ENCODE data around the gene ATP1A1. TPM values are rescaled to one million over a fixed set of nuclear protein-coding genes. Genes with fewer than 3 reads are reported as not detected.

Gene ATP1A1
- total RNA-seq, 2 experiments from 2014 or later, result 203 to 204 TPM

DNA sequence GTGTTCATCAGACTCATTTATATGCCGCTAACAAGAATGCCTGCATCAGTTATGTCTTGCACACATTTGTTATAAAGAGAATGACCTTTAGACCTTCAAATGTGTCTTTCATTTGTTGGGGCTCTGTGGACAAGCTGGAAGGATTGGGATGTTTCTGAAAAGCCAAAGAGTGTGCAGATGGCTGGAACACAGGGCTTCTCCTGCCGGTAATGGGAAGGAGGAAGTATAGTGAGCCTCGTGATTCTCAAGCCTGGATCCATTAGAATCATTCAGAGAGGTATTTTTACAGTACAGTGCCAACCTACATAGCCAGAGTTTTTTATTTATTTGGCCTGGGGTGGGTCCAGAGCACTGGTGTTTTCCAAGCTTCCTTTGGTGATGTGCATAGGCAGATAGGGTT lies 40.6 kb upstream of the ATP1A1 start:
- H3K27ac Mint-ChIP-seq, result no peak overlapping the region
- H3K27me3 Mint-ChIP-seq (ENCODE audit: low read depth), result peaks cover 2% of the 10 kb centered on the region
- no peak overlapping the region for H3K4me3 Mint-ChIP-seq
- peaks cover 16% of the 10 kb centered on the region for H3K4me1 Mint-ChIP-seq (ENCODE audit: low read depth)
- ATAC-seq, result no peak
- CTCF ChIA-PET, result interaction anchor here (1.1 kb wide), 1 partner anchor 203 kb away, joined by 3 read pairs; no protein-coding TSS in a partner anchor
- DNase-seq, result no peak
- H3K36me3 Mint-ChIP-seq (ENCODE audit: low read depth), result no peaks in the 10 kb centered on the region
- POLR2A ChIA-PET, result no interaction called here
- H3K9me3 Mint-ChIP-seq (ENCODE audit: insufficient read depth), result no peaks in the 10 kb centered on the region

DNA sequence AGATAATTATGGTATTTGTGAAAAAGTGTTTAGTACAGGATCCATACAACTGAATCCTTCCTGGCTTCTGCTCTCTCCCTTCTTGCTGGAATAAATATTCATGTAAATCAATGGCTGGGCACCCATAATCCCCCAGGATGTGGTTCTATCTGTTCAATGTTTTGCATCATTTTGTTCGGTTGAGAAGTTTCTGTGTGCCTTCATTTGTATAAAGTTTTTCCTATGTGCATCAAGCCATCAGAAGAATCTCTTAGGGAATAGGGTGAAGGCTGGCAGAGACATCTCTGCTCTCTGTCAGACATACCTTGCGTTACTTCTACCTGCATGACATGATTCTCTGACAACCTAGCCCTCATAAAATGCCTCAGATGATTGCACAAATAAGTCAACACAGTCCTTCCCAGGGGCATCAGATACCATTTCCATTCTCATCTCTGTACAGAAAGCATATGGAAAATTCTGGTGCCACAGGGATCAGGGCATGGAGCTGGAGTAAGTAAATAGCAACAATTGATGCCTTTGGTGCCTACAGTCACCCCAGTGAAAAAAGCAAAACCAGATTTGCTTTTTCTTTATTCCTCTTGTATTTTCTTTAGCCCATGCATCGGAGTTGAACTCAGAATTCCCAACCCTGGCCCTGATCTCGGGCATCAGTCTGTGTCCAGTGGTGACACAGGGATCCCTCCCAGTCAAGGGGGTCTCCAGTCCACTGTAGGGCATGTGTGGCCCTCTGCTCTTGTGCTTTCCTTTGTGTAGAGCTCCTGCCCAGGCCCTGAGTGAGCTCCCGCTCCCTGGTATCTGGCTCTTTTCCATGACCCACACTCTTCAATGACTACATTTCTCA lies 39.7 kb upstream of the ATP1A1 start:
- ChIA-PET POLR2A (no interaction called here), CTCF (no interaction called here)
- H3K36me3 Mint-ChIP-seq (ENCODE audit: low read depth), result no peaks in the 10 kb centered on the region
- H3K9me3 Mint-ChIP-seq (ENCODE audit: insufficient read depth), result no peaks in the 10 kb centered on the region
- peaks cover 2% of the 10 kb centered on the region for H3K27me3 Mint-ChIP-seq (ENCODE audit: low read depth)
- H3K27ac Mint-ChIP-seq, result no peak overlapping the region
- no peak overlapping the region for H3K4me3 Mint-ChIP-seq
- ATAC-seq, result no peak
- DNase-seq, result no peak
- H3K4me1 Mint-ChIP-seq (ENCODE audit: low read depth), result peaks cover 13% of the 10 kb centered on the region

DNA sequence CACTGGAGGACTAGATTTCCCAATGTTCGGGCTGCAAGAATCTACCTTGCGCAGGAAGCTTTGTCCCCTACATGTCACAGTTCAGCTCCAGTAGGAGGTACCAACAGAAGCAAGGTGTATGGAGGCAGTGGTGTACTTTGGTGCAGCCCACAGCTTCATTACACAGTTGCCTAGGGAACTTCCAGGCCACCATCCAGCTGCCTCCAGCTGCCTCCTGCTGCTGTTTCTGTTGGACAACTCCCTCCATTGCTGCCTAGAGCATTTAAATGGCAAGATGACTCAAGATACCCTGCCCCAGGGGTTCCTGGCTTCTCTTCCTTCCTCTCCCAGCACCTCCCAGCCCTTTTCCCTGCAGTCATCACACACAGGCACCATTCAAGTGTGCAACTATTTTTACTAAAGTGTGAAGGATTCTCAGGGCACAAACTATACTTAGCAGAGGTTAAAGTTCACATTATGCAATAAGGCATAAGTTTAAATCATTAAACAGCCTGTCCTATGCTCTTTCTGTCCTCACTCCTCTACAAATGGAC lies 39.0 kb upstream of the ATP1A1 start:
- Mint-ChIP-seq H3K27me3 (ENCODE audit: low read depth) (peaks cover 2% of the 10 kb centered on the region), H3K27ac (no peak overlapping the region), H3K36me3 (ENCODE audit: low read depth) (no peaks in the 10 kb centered on the region), H3K4me3 (no peak overlapping the region), H3K4me1 (ENCODE audit: low read depth) (peaks cover 10% of the 10 kb centered on the region), H3K9me3 (ENCODE audit: insufficient read depth) (no peaks in the 10 kb centered on the region)
- CTCF ChIA-PET, result no interaction called here
- ATAC-seq (no peak), DNase-seq (no peak)
- POLR2A ChIA-PET, result no interaction called here

DNA sequence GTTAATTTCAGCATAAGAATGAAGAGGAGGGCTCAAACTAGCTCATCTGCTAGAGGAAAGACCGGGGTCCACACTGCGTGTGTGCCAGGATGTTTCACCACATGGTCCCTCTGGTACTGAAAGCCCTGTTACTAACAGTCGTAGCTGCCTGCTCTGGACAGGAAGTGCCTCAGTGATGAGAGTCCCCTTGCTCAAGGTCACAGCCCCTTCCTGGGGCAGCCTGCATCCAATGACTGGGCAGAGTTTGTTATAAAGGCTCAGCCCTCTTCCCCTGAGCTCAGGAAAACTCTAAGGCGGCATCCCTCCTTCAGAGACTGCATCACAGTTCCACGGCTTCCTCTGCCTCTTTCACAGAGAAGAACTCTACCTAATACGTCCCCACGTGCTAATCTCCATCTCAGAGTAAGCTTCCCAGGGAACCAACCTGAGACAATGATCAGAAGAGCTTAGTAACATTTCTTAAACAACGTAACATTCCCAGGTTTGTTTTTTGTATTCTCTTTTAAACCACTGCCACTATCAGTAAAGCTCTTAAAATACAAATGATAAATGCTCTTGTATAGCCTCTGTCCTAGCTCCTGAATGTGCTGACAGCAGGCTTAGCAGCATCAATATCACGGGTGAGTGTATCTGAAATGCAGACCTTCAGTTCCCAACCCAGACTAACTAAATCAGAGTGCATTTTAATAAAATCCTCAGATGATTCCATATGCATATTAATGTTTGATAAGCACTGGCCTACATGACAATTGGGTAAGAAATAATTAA lies 38.0 kb upstream of the ATP1A1 start:
- peaks cover 10% of the 10 kb centered on the region for H3K4me1 Mint-ChIP-seq (ENCODE audit: low read depth)
- no peak overlapping the region for H3K4me3 Mint-ChIP-seq
- POLR2A ChIA-PET, result interaction anchor here (0.8 to 1.1 kb wide), 3 partner anchors 11 to 725 kb away, joined by 3 to 4 read pairs (median 4); partner anchors contain the start of gene TTF2
- H3K9me3 Mint-ChIP-seq (ENCODE audit: insufficient read depth), result no peaks in the 10 kb centered on the region
- no peak for ATAC-seq
- H3K27me3 Mint-ChIP-seq (ENCODE audit: low read depth), result peaks cover 2% of the 10 kb centered on the region
- no peaks in the 10 kb centered on the region for H3K36me3 Mint-ChIP-seq (ENCODE audit: low read depth)
- H3K27ac Mint-ChIP-seq, result no peak overlapping the region
- CTCF ChIA-PET, result interaction anchor here (0.8 to 0.9 kb wide), 3 partner anchors 9 to 151 kb away, joined by 3 read pairs; no protein-coding TSS in a partner anchor
- no peak for DNase-seq

DNA sequence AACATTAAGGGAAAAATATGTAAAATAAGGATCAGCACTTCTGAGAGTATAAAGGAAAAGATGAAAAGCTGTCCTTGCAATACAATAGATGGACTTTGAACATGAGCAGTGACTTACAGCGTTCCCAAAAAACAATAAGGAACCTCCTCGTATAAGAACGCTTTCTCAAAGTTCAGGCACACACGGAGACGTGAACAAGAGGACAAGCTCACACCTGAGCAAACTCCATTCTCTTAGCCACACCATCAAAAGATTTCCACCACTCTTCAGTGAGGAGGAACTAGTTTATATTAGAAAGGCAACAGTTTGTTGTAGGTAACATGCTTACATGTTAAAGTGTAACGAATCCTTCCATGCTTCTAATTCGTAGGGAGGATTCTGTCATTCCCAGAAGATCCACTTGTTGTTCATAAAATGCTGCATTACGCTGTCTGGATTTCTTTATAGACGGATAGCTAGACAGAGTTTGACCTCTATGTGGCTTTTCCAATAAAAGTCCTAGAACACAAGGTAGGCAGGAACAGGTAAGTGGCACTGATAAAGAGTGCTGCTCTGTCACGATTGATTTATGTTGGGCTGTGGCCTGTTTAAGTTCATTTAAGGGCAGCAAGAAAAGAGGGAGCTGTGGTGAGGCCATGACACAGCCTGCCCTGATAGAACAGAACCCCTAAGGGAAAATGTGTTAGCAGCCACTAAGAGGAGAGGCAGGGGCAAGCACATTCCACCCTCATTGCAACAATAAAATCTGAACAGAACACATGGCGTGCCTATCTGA lies 37.0 kb upstream of the ATP1A1 start:
- no peaks in the 10 kb centered on the region for H3K36me3 Mint-ChIP-seq (ENCODE audit: low read depth)
- H3K27ac Mint-ChIP-seq, result no peak overlapping the region
- ChIA-PET POLR2A (interaction anchor here (0.9 to 1.1 kb wide), 2 partner anchors 11 to 724 kb away, joined by 4 read pairs; partner anchors contain the start of gene TTF2), CTCF (no interaction called here)
- H3K4me1 Mint-ChIP-seq (ENCODE audit: low read depth), result peaks cover 10% of the 10 kb centered on the region
- peaks cover 2% of the 10 kb centered on the region for H3K27me3 Mint-ChIP-seq (ENCODE audit: low read depth)
- H3K4me3 Mint-ChIP-seq, result no peak overlapping the region
- no peaks in the 10 kb centered on the region for H3K9me3 Mint-ChIP-seq (ENCODE audit: insufficient read depth)
- ATAC-seq (no peak), DNase-seq (no peak)

DNA sequence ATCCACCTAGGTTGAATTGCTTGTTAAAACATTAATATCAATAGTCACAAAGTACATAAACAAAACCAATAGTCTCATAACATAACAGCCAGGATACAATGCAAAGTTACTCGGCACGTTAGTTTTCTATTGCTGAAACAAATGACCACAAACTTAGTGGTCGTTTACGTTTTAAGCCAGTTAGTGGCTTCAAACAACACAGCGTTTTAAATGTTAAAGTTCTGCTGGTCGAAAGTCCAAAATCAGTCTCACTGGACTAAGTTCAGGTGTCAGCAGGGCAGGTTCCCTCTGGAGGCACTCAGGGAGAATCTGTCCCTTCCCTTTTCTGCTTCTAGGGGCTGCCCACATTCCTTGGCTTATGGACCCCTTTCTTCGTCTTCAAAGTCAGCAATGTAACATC lies 35.6 kb upstream of the ATP1A1 start:
- ATAC-seq, result no peak

DNA sequence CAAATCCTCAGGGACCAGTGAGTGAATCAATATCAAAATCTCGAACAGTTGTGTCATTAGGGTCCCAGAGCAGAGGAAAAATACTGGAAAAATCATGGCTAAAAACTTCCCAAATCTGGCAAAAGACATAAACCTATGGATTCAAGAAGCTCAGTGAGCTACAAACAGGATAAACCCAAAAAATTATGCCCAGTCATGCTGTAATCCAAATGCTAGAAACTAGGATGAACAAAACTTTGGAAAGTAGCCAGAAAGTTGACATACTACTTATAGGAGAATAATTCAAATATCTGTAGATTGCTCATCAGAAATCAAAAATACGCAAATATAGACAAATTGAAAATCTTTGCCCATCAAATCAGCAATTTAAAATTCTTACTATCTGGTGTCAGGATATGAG lies 34.6 kb upstream of the ATP1A1 start:
- CTCF ChIA-PET, result no interaction called here
- no peaks in the 10 kb centered on the region for H3K36me3 Mint-ChIP-seq (ENCODE audit: low read depth)
- ATAC-seq, result no peak

More for the DNA sequence above, 35.6 kb upstream of the ATP1A1 start:
- H3K36me3 Mint-ChIP-seq (ENCODE audit: low read depth), result no peaks in the 10 kb centered on the region
- no peaks in the 10 kb centered on the region for H3K9me3 Mint-ChIP-seq (ENCODE audit: insufficient read depth)
- H3K4me3 Mint-ChIP-seq, result no peak overlapping the region
- ChIA-PET POLR2A (no interaction called here), CTCF (no interaction called here)
- H3K27me3 Mint-ChIP-seq (ENCODE audit: low read depth), result peaks cover 2% of the 10 kb centered on the region
- no peak for DNase-seq
- H3K4me1 Mint-ChIP-seq (ENCODE audit: low read depth), result peaks cover 10% of the 10 kb centered on the region
- no peak overlapping the region for H3K27ac Mint-ChIP-seq

DNA sequence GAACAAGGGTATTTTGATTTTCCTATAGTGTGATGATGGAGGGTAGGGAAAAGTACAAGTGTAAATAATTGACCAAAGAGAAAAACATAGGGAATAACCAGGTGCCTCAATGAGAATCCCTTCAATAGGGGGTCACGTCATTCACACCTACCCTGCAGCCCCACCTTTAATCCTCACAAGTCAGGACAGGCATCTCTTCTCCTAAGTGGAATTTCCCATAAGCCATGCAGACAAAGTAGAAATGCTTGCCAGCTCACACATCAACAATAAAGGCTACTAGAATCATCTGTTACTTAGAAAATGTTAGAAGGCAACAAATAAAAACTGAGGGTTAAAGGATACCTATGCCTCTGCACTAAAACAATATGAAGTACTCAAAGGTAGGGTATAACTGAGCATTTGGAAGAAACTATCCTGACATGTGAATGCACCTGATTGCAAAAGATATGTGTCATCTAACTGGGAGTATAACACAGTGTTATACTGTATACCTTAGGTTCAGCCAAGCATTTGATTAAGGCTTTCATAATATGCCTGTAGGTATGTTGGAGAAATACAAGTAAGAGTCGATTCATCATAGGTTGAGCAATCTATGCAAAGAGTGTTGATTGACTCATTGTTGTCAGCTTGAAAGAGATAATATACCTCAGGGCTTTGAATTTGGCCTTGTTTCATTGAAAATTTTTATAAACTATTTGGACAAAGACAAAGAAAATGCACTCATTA lies 32.4 kb upstream of the ATP1A1 start:
- ChIA-PET CTCF (interaction anchor here (1.0 kb wide), 1 partner anchor 158 kb away, joined by 4 read pairs; no protein-coding TSS in a partner anchor), POLR2A (no interaction called here)
- no peaks in the 10 kb centered on the region for H3K9me3 Mint-ChIP-seq (ENCODE audit: insufficient read depth)
- H3K27me3 Mint-ChIP-seq (ENCODE audit: low read depth), result peaks cover 2% of the 10 kb centered on the region
- no peaks in the 10 kb centered on the region for H3K4me1 Mint-ChIP-seq (ENCODE audit: low read depth)
- no peaks in the 10 kb centered on the region for H3K36me3 Mint-ChIP-seq (ENCODE audit: low read depth)
- ATAC-seq (no peak), DNase-seq (no peak)
- no peak overlapping the region for H3K27ac Mint-ChIP-seq
- no peak overlapping the region for H3K4me3 Mint-ChIP-seq

More for the DNA sequence above, 34.6 kb upstream of the ATP1A1 start:
- H3K27ac Mint-ChIP-seq, result no peak overlapping the region
- POLR2A ChIA-PET, result no interaction called here
- H3K9me3 Mint-ChIP-seq (ENCODE audit: insufficient read depth), result no peaks in the 10 kb centered on the region
- H3K4me3 Mint-ChIP-seq, result no peak overlapping the region
- no peak for DNase-seq
- H3K4me1 Mint-ChIP-seq (ENCODE audit: low read depth), result peaks cover 7% of the 10 kb centered on the region
- peaks cover 2% of the 10 kb centered on the region for H3K27me3 Mint-ChIP-seq (ENCODE audit: low read depth)

DNA sequence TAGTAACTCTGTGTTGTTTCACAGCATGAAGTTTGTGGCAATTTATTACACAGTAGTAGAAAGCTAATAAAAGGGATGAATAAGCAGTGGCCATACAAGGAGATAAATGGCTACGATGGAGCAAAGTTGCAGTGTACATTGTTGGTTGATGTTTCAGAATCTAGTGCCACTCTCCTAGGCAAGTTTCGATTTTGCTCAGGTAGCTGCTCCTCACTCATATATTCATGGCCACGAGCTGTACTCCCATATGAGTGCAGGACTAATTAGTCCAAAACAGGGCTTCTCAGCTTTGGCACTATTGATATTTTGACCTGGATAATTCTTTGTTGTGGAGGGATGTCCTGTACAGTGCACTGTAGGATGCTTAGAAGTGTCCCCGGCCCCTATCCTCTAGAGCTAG lies 30.0 kb upstream of the ATP1A1 start:
- Mint-ChIP-seq H3K27me3 (ENCODE audit: low read depth) (no peaks in the 10 kb centered on the region), H3K4me3 (no peak overlapping the region), H3K27ac (no peak overlapping the region), H3K9me3 (ENCODE audit: insufficient read depth) (no peaks in the 10 kb centered on the region), H3K4me1 (ENCODE audit: low read depth) (peaks cover 12% of the 10 kb centered on the region), H3K36me3 (ENCODE audit: low read depth) (no peaks in the 10 kb centered on the region)
- ATAC-seq, result no peak
- POLR2A ChIA-PET, result interaction anchor here (1.0 kb wide), 1 partner anchor 39 kb away, joined by 3 read pairs; no protein-coding TSS in a partner anchor
- DNase-seq, result no peak
- CTCF ChIA-PET, result interaction anchor here (1.8 kb wide), 1 partner anchor 142 kb away, joined by 6 read pairs; no protein-coding TSS in a partner anchor

DNA sequence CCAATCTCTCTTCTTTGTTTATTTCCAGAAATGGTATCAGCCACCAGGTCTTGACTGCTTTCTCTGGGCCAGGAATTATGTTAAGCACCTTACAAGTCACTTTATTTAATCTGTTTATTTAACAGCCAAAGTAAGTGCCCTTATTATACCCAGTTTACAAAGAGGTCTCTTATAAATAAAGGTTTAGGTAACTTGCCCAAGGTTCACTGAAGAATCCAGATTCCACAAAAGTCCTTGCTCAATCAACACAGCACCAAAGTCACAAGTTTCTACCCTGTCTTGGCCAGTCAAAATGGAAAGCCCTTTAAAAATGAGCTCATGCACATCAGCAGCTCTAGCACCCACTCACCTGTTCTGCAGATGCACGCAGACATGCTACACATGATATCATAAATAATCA lies 28.0 kb upstream of the ATP1A1 start:
- ChIA-PET CTCF (interaction anchor here (1.2 kb wide), 1 partner anchor 178 kb away, joined by 3 read pairs; no protein-coding TSS in a partner anchor), POLR2A (no interaction called here)
- no peak overlapping the region for H3K4me3 Mint-ChIP-seq
- no peak overlapping the region for H3K27ac Mint-ChIP-seq
- DNase-seq (no peak), ATAC-seq (no peak)
- H3K4me1 Mint-ChIP-seq (ENCODE audit: low read depth), result peaks cover 12% of the 10 kb centered on the region
- no peaks in the 10 kb centered on the region for H3K36me3 Mint-ChIP-seq (ENCODE audit: low read depth)
- no peaks in the 10 kb centered on the region for H3K9me3 Mint-ChIP-seq (ENCODE audit: insufficient read depth)
- no peaks in the 10 kb centered on the region for H3K27me3 Mint-ChIP-seq (ENCODE audit: low read depth)

DNA sequence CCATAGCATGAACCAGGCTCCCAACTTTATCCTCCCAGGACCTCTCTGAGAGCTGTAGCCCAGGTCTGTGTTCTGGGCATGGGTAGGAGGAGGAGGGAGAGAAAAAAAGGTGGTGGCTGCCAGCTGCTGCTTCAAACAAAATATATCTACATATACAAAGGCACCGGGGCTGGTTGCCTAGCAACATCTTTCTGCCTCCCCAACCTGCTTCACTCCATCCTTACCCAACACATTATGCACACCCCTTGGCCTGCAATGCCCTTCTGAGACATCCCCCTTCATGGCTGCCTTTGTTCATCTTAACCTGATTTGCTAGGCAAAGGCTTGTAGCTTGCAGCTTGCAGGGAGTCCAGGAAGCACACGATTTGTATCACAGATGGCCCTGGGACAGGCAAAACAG lies 27.2 kb upstream of the ATP1A1 start:
- peak; percentile 74 for ATAC-seq
- peaks cover 12% of the 10 kb centered on the region for H3K4me1 Mint-ChIP-seq (ENCODE audit: low read depth)
- no peaks in the 10 kb centered on the region for H3K9me3 Mint-ChIP-seq (ENCODE audit: insufficient read depth)
- ChIA-PET CTCF (interaction anchor here (1.2 kb wide), 1 partner anchor 153 kb away, joined by 5 read pairs; no protein-coding TSS in a partner anchor), POLR2A (no interaction called here)
- H3K36me3 Mint-ChIP-seq (ENCODE audit: low read depth), result no peaks in the 10 kb centered on the region
- no peak overlapping the region for H3K27ac Mint-ChIP-seq
- H3K4me3 Mint-ChIP-seq, result no peak overlapping the region
- H3K27me3 Mint-ChIP-seq (ENCODE audit: low read depth), result no peaks in the 10 kb centered on the region
- peak; percentile 46 for DNase-seq

Measured in activated CD8-positive, alpha-beta T cell treated with anti-CD3 and anti-CD28 coated beads, Interleukin-2, amount 10 ng/mL, durations not matched to agents 7 days and 5 days (primary cell).